HG02678 (cell line): Measurements from ENCODE around the gene FHAD1.

Experiments used
- ATAC-seq: cut with Tn5 transposase; IDR thresholded peaks from one replicate; pipeline ENCODE4 v1.9.1; 2021; ENCODE audit warnings: mild to moderate bottlenecking, moderate library complexity; ENCODE audit not compliant: unreplicated experiment

The FHAD1 gene

GRCh38 chr1:15218287-15219279 is 28.4 kb upstream of the FHAD1 start:
- ATAC-seq: no peak

GRCh38 chr1:15219280-15220023 is 27.6 kb upstream of the FHAD1 start:
- no peak for ATAC-seq

GRCh38 chr1:15220024-15220392 is 27.0 kb upstream of the FHAD1 start:
- ATAC-seq: no peak

- no peak for ATAC-seq
These were observed 26.1 kb upstream of the FHAD1 start for GRCh38 chr1:15220825-15221431.

- ATAC-seq: no peak
These were observed 24.2 kb upstream of the FHAD1 start for GRCh38 chr1:15222653-15223303.

GRCh38 chr1:15224259-15224869 is 22.7 kb upstream of the FHAD1 start:
- ATAC-seq: no peak

- ATAC-seq: no peak
These were observed 22.0 kb upstream of the FHAD1 start for GRCh38 chr1:15224974-15225373.

GRCh38 chr1:15225461-15225860 is 21.6 kb upstream of the FHAD1 start:
- no peak for ATAC-seq

GRCh38 chr1:15226388-15227255 is 20.4 kb upstream of the FHAD1 start:
- no peak for ATAC-seq

- no peak for ATAC-seq
These were observed 17.3 kb upstream of the FHAD1 start for GRCh38 chr1:15229707-15230131.

GRCh38 chr1:15231714-15232201 is 15.3 kb upstream of the FHAD1 start:
- ATAC-seq: peak; percentile 88

GRCh38 chr1:15233689-15234088 is 13.3 kb upstream of the FHAD1 start:
- no peak for ATAC-seq

GRCh38 chr1:15236321-15236721 is 10.7 kb upstream of the FHAD1 start:
- ATAC-seq: no peak

- ATAC-seq: no peak
These were observed 10.3 kb upstream of the FHAD1 start for GRCh38 chr1:15236746-15237145.

- ATAC-seq: no peak
These were observed 8.2 kb upstream of the FHAD1 start for GRCh38 chr1:15238789-15239188.

GRCh38 chr1:15242766-15243165 is 4.3 kb upstream of the FHAD1 start:
- ATAC-seq: no peak

GRCh38 chr1:15243275-15244043 is 3.6 kb upstream of the FHAD1 start:
- no peak for ATAC-seq

GRCh38 chr1:15244813-15245212 is 2.2 kb upstream of the FHAD1 start:
- ATAC-seq: no peak
